GF-D8 (cell line): Measurements from ENCODE around the gene CDC27.
"Not testable (repeated sequence)": the region's sequence is repeated elsewhere in the genome, so short reads cannot be mapped to it uniquely, and the experiment has no call there.

ENCODE experiments used
- DNase-seq: peaks from one replicate; lab custom pipeline; 2025; lab: John Stamatoyannopoulos, UW

CDC27 gene

GRCh38 chr17:47188876-47189731 is at the start of gene CDC27:
TSS of gene CDC27 (minus strand) at chr17:47189295. CDS start at chr17:47189172, 123 bp downstream.
- DNase-seq = peak; percentile 91

GRCh38 chr17:47238321-47239010 is 49.4 kb upstream of the CDC27 start:
- no peak for DNase-seq

GRCh38 chr17:47237841-47238240 is 48.7 kb upstream of the CDC27 start:
- DNase-seq = no peak

- DNase-seq = no peak
These were observed 46.8 kb upstream of the CDC27 start for GRCh38 chr17:47235923-47236322.

- no peak for DNase-seq
These were observed 46.4 kb upstream of the CDC27 start for GRCh38 chr17:47235506-47235905.

GRCh38 chr17:47232465-47232864 is 43.4 kb upstream of the CDC27 start:
- no peak for DNase-seq

GRCh38 chr17:47231866-47232265 is 42.8 kb upstream of the CDC27 start:
- DNase-seq = no peak

- no peak for DNase-seq
These were observed 42.2 kb upstream of the CDC27 start for GRCh38 chr17:47231334-47231733.

- DNase-seq = no peak
These were observed 41.8 kb upstream of the CDC27 start for GRCh38 chr17:47230864-47231263.

GRCh38 chr17:47229535-47230443 is 40.7 kb upstream of the CDC27 start:
- peak; percentile 52 for DNase-seq

- no peak for DNase-seq
These were observed 38.8 kb upstream of the CDC27 start for GRCh38 chr17:47227862-47228261.

GRCh38 chr17:47225911-47226688 is 37.0 kb upstream of the CDC27 start:
- DNase-seq = no peak

GRCh38 chr17:47225436-47225858 is 36.4 kb upstream of the CDC27 start:
- DNase-seq = no peak

GRCh38 chr17:47224966-47225365 is 35.9 kb upstream of the CDC27 start:
- DNase-seq = no peak

GRCh38 chr17:47224077-47224476 is 35.0 kb upstream of the CDC27 start:
- not testable (repeated sequence) for DNase-seq

GRCh38 chr17:47223460-47223859 is 34.4 kb upstream of the CDC27 start:
- DNase-seq = no peak

- no peak for DNase-seq
These were observed 33.9 kb upstream of the CDC27 start for GRCh38 chr17:47223007-47223406.

GRCh38 chr17:47222047-47222446 is 33.0 kb upstream of the CDC27 start:
- no peak for DNase-seq

- DNase-seq = no peak
These were observed 32.1 kb upstream of the CDC27 start for GRCh38 chr17:47221154-47221553.

GRCh38 chr17:47220531-47220999 is 31.5 kb upstream of the CDC27 start:
- DNase-seq = no peak
